Muscle layer of colon (tissue), 2 donors: ENCODE measurements around the gene MT1G.
A peak's percentile ranks its signal among the peaks of the same experiment; 100 is the strongest.
"Not testable (repeated sequence)": the region's sequence is repeated elsewhere in the genome, so short reads cannot be mapped to it uniquely, and the experiment has no call there.

Experiments used
- H3K27ac ChIP-seq: one replicate; pipeline ENCODE4 v1.7.0; 2013; ENCODE audit warnings: low read depth, mild to moderate bottlenecking, low read length, moderate library complexity
- H3K27me3 ChIP-seq, 2 donors: one replicate each; pipeline ENCODE4 v1.7.0; 2013; ENCODE audit warnings: low read length in 2 of 2, mild to moderate bottlenecking in 2 of 2; ENCODE audit not compliant: insufficient read depth in 2 of 2, control insufficient read depth in 1 of 2
- H3K36me3 ChIP-seq: one replicate; pipeline ENCODE4 v1.7.0; 2013; ENCODE audit warnings: mild to moderate bottlenecking, low read length; ENCODE audit not compliant: insufficient read depth
- H3K4me1 ChIP-seq: one replicate; pipeline ENCODE4 v1.7.0; 2013; ENCODE audit warnings: mild to moderate bottlenecking, low read length; ENCODE audit not compliant: insufficient read depth
- H3K4me3 ChIP-seq, 2 donors: one replicate each; pipeline ENCODE4 v1.7.0; 2013; ENCODE audit warnings: low read length in 2 of 2, low read depth in 1 of 2, mild to moderate bottlenecking in 1 of 2, moderate library complexity in 1 of 2
- H3K9ac ChIP-seq: one replicate; pipeline ENCODE4 v1.7.0; 2013; ENCODE audit warnings: low read length
- H3K9me3 ChIP-seq: one replicate; pipeline ENCODE4 v1.7.0; 2013; ENCODE audit warnings: mild to moderate bottlenecking, low read length
- donor health status: abdominal sarcoma.
- donor health status: Adenocarcinoma of cecum.

The MT1G gene

DNA sequence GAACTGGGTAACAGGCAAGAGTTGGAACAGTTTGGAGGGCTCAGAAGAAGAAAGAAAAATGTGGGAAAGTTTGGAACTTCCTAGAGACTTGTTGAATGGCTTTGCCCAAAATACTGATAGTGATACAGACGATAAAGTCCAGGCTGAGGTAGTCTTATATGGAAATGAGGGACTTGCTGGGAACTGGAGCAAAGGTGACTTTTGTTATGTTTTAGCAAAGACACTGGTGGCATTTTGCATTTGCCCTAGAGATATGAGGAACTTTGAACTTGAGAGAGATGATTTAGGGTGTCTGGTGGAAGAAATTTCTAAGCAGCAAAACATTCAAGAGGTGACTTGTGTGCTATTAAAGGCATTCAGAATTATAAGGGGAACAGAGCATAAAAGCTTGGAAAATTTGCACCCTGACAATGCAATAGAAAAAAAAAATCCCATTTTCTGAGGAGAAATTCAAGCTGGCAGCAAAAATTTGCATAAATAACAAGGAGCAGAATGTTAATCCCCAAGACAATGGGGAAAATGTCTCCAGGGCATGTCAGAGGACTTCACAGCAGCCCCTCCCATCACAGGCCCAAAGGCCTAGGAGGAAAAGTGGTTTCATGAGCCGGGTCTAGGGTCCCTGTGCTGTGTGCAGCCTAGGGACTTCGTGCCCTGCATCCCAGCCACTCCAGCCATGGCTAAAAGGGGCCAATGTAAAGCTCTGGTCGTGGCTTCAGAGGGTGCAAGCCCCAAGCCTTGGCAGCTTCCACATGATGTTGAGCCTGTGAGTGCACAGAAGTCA, 46.0 kb downstream of the MT1G start:
- not testable (repeated sequence) for H3K36me3 ChIP-seq, H3K9ac ChIP-seq, H3K9me3 ChIP-seq, H3K27ac ChIP-seq, H3K27me3 ChIP-seq, H3K4me3 ChIP-seq
- peaks cover 13% of the 10 kb centered on the region for H3K4me1 ChIP-seq

DNA sequence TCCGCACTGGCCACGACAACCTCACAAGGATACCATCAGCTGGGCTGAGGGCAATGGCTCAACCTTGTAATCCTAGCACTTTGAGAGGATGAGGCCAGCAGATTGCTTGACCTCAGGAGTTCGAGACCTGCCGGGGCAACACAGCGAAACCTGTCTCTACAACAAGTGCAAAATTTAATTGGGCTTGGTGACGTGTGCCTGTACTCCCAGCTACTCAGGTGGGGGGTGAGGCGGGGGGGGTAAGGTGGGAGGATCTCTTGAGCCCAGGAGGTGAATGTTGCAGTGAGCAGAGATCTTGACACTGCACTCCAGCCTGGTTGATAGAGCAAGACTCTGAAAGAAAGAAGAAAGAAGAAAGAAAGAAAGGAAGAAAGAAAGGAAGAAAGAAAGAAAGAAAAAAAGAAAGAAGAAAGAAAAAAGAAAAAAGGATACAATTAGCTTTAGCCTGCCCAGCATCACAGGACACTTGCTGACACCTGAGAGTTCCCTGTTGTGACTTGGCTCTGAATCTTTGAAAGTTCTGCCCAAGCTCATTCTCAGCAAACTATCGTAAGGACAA, 47.4 kb downstream of the MT1G start:
- H3K4me1 ChIP-seq: peaks cover 8% of the 10 kb centered on the region
- H3K9ac ChIP-seq: no peak overlapping the region
- H3K4me3 ChIP-seq: no peak overlapping the region
- no peaks in the 10 kb centered on the region for H3K9me3 ChIP-seq
- no peaks in the 10 kb centered on the region for H3K36me3 ChIP-seq
- H3K27ac ChIP-seq: no peak overlapping the region
- H3K27me3 ChIP-seq: no peaks in the 10 kb centered on the region

- Histone ChIP-seq H3K36me3 (no peaks in the 10 kb centered on the region), H3K4me3 (no peak overlapping the region), H3K27ac (no peak overlapping the region), H3K9ac (peak overlapping the region; percentile 80), H3K9me3 (no peaks in the 10 kb centered on the region), H3K4me1 (peaks cover 8% of the 10 kb centered on the region), H3K27me3 (no peaks in the 10 kb centered on the region)
Observed at GRCh38 chr16:56618138-56618537, 49.7 kb downstream of the MT1G start.

DNA sequence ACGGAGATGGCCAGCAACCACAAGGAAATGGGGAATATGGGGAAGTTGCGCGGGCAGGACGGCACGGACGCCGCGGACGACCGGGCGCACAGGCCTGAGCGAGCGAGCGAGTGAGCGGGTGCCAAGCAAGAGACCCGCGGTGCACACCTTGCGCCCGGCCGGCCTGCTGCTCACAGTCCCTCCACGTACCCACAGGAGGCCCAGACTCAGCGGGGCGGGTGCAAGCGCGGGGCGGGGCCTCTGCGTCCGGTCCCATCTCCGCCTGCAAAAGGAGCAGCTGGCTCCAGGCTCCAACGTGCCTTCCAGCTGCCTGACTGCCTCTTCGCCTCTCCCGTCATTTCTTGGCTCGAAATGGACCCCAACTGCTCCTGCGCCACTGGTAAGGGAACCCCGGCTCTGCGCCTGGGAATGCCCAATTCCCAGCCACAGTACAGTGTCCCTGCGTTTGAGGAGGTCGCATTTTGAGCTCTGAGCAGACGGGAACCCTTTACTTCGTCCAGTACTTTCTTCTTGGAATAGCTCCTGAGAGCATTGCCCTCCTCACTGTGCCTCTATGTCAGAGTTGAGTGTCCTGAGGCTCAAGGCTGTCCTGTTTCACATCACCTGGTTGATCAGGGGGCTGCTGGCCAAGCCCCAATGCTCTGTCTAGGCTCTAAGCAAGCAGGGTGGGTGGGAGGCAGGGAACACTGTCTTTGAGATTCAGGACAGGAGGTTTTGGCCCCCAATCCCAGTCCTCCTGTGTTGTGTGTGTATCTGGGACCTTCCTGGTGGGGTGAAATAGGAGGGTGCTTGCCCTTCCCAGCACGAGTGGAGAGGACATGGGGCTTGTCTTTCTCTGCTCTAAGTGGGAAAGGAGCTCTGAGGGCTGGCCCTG, 50.4 kb downstream of the MT1G start:
- H3K9ac ChIP-seq: peak overlapping the region; percentile 80
- peak overlapping the region; percentile 23 for H3K27ac ChIP-seq
- peak overlapping the region; percentile 49 to 50 for H3K4me3 ChIP-seq

More for the DNA sequence above, 50.4 kb downstream of the MT1G start:
- Histone ChIP-seq H3K9me3 (no peaks in the 10 kb centered on the region), H3K27me3 (no peaks in the 10 kb centered on the region), H3K36me3 (no peaks in the 10 kb centered on the region), H3K4me1 (peaks cover 8% of the 10 kb centered on the region)
